ENCODE data around the gene ALOX15.
"Not testable (repeated sequence)": the region's sequence is repeated elsewhere in the genome, so short reads cannot be mapped to it uniquely, and the experiment has no call there.

The ALOX15 gene

GRCh38 chr17:4626734-4627256 is 14.7 kb downstream of the ALOX15 start:
- no peak for TF ChIP-seq CTCF (IDR thresholded peaks at IDR 0.05)
- DNase-seq (ENCODE audit: low spot score): no peak
- Histone ChIP-seq H3K4me3 (no peak overlapping the region), H3K27ac (no peak overlapping the region)

- no peak overlapping the region for H3K27ac ChIP-seq
- H3K4me3 ChIP-seq: no peak overlapping the region
- TF ChIP-seq CTCF (IDR thresholded peaks at IDR 0.05): no peak
- DNase-seq (ENCODE audit: low spot score): no peak
These were observed 16.3 kb downstream of the ALOX15 start for GRCh38 chr17:4625181-4625617.

GRCh38 chr17:4624451-4624911 is 17.0 kb downstream of the ALOX15 start:
- not testable (repeated sequence) for H3K27ac ChIP-seq, H3K4me3 ChIP-seq

GRCh38 chr17:4623249-4623648 is 18.2 kb downstream of the ALOX15 start:
- no peak for DNase-seq (ENCODE audit: low spot score)

More at GRCh38 chr17:4624451-4624911, 17.0 kb downstream of the ALOX15 start:
- not testable (repeated sequence) for DNase-seq (ENCODE audit: low spot score)

GRCh38 chr17:4622375-4622774 is 19.1 kb downstream of the ALOX15 start:
- TF ChIP-seq CTCF (IDR thresholded peaks at IDR 0.05): no peak
- Histone ChIP-seq H3K4me3 (no peak overlapping the region), H3K27ac (no peak overlapping the region)
- no peak for DNase-seq (ENCODE audit: low spot score)

More at GRCh38 chr17:4623249-4623648, 18.2 kb downstream of the ALOX15 start:
- TF ChIP-seq CTCF (IDR thresholded peaks at IDR 0.05): no peak
- Histone ChIP-seq H3K27ac (no peak overlapping the region), H3K4me3 (no peak overlapping the region)

- Histone ChIP-seq H3K4me3 (no peak overlapping the region), H3K27ac (no peak overlapping the region)
- DNase-seq (ENCODE audit: low spot score): no peak
- TF ChIP-seq CTCF (IDR thresholded peaks at IDR 0.05): no peak
These were observed 20.9 kb downstream of the ALOX15 start for GRCh38 chr17:4620531-4621101.

- TF ChIP-seq CTCF (IDR thresholded peaks at IDR 0.05): no peak
- DNase-seq (ENCODE audit: low spot score): no peak
- no peak overlapping the region for H3K4me3 ChIP-seq
- no peak overlapping the region for H3K27ac ChIP-seq
These were observed 23.7 kb downstream of the ALOX15 start for GRCh38 chr17:4617590-4618351.
